Coronary artery (tissue), 2 donors: ENCODE results near the gene TMEM139.
A peak's percentile ranks its signal among the peaks of the same experiment; 100 is the strongest.

Experiments
- DNase-seq: peaks from one replicate; pipeline ENCODE4 v3.0.0-alpha.2; 2017; ENCODE audit warnings: low spot score
- H3K27ac ChIP-seq, 2 donors: fragments of 200-600 bp; sonication (generic); one replicate each; pipeline ENCODE4 v1.5.1; 2016 to 2019
- H3K4me3 ChIP-seq: fragments of 200-600 bp; sonication (generic); 2 replicates; pipeline ENCODE4 v1.5.1; 2016; ENCODE audit warnings: mild to moderate bottlenecking, moderate library complexity
- TF ChIP-seq, protein P1 (sequence below): fragments of 200-600 bp; sonication (generic); IDR thresholded peaks from one replicate; pipeline ENCODE4 v1.5.1; 2019; ENCODE audit warnings: antibody characterized with exemption

The TMEM139 gene

DNA sequence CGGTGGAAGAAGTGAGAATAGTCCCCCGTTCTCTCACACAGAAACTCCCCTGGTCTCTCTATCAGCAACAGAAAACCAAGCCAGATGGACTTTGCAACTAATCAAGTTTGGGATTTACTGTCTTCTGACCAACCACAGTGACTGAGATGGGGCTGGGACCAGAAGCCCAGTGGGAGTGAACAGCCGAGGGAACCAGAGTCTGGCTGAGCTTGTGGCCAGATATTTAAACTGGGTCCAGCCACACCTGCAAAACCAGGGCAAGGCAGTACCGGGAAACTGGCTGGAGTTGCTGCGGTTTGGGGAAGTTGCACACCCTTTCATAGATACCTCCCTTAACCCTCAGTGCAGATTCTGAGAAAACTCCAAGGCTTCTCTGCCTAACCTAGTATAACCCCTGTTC lies 15.5 kb upstream of the TMEM139 start:
- TF ChIP-seq, protein P1, sequence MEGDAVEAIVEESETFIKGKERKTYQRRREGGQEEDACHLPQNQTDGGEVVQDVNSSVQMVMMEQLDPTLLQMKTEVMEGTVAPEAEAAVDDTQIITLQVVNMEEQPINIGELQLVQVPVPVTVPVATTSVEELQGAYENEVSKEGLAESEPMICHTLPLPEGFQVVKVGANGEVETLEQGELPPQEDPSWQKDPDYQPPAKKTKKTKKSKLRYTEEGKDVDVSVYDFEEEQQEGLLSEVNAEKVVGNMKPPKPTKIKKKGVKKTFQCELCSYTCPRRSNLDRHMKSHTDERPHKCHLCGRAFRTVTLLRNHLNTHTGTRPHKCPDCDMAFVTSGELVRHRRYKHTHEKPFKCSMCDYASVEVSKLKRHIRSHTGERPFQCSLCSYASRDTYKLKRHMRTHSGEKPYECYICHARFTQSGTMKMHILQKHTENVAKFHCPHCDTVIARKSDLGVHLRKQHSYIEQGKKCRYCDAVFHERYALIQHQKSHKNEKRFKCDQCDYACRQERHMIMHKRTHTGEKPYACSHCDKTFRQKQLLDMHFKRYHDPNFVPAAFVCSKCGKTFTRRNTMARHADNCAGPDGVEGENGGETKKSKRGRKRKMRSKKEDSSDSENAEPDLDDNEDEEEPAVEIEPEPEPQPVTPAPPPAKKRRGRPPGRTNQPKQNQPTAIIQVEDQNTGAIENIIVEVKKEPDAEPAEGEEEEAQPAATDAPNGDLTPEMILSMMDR, result no peak
- Histone ChIP-seq H3K4me3 (no peak overlapping the region), H3K27ac (no peak overlapping the region)
- no peak for DNase-seq

GRCh38 chr7:143271240-143271639 lies 13.5 kb upstream of the TMEM139 start:
- no peak overlapping the region for H3K4me3 ChIP-seq
- DNase-seq, result no peak
- TF ChIP-seq, protein P1, result no peak
- no peak overlapping the region for H3K27ac ChIP-seq

GRCh38 chr7:143272871-143273270 lies 11.9 kb upstream of the TMEM139 start:
- TF ChIP-seq, protein P1, result no peak
- no peak for DNase-seq
- Histone ChIP-seq H3K27ac (no peak overlapping the region), H3K4me3 (no peak overlapping the region)

- no peak overlapping the region for H3K4me3 ChIP-seq
- DNase-seq, result no peak
- peak overlapping the region in 1 of 2 donors; percentile 65 for H3K27ac ChIP-seq
- TF ChIP-seq, protein P1, result no peak
These were observed 5.3 kb upstream of the TMEM139 start for GRCh38 chr7:143279186-143280098.

GRCh38 chr7:143280160-143280559 lies 4.6 kb upstream of the TMEM139 start:
- no peak overlapping the region for H3K4me3 ChIP-seq
- H3K27ac ChIP-seq, result peak overlapping the region in 1 of 2 donors; percentile 65
- TF ChIP-seq, protein P1, result no peak
- DNase-seq, result no peak

GRCh38 chr7:143280566-143280965 lies 4.2 kb upstream of the TMEM139 start:
- no peak for DNase-seq
- TF ChIP-seq, protein P1, result no peak
- peak overlapping the region in 1 of 2 donors; percentile 65 for H3K27ac ChIP-seq
- no peak overlapping the region for H3K4me3 ChIP-seq

DNA sequence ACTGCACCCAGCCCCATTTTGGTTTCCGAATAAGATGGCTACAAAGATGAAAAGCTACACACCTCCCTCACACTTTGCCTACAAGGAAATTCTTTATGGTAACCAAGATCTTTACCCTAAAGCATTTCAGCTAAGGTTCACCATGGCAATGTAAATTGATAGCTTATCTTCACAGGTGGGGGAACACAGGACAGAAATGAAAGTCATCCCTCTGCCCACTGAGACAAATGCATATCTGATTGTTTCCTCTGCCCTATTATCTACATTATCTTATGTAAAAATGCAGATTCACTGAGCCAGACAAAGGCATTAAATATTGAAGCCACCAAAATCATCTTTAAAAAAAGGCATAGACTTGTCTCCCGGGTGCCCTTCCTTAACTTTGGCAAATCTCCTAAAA lies 3.2 kb upstream of the TMEM139 start:
- DNase-seq, result no peak
- TF ChIP-seq, protein P1, result no peak
- Histone ChIP-seq H3K4me3 (no peak overlapping the region), H3K27ac (no peak overlapping the region)
